Neural cell (in vitro differentiated cells): ENCODE data around the gene COP1. TPM values are rescaled to one million over a fixed set of nuclear protein-coding genes. Genes with fewer than 3 reads are reported as not detected.

Experiments
- H2AFZ ChIP-seq: fragments of 200-600, 300-800 bp; sonication (generic), shearing (Covaris generic); 2 replicates; pipeline ENCODE4 v1.6.0; 2014; ENCODE audit warnings: low read depth, mild to moderate bottlenecking, antibody characterized with exemption, low read length, moderate library complexity
- H3F3A ChIP-seq: fragments of 200-600 bp; shearing (Covaris generic); 2 replicates; pipeline ENCODE4 v1.6.1; 2016; ENCODE audit warnings: mild to moderate bottlenecking, moderate library complexity, mixed read lengths, antibody characterized with exemption, low read length; ENCODE audit not compliant: insufficient read depth, poor library complexity, severe bottlenecking
- H3K27ac ChIP-seq: fragments of 200-600, 300-800 bp; sonication (generic), shearing (Covaris generic); 2 replicates; pipeline ENCODE4 v1.5.1; 2014; ENCODE audit warnings: mild to moderate bottlenecking, low read length, moderate library complexity
- H3K27me3 ChIP-seq: fragments of 300-800, 200-600 bp; sonication (generic), shearing (Covaris generic); 2 replicates; pipeline ENCODE4 v1.6.0; 2014; ENCODE audit warnings: mild to moderate bottlenecking, low read depth, low read length, moderate library complexity; ENCODE audit not compliant: insufficient read depth
- H3K36me3 ChIP-seq: fragments of 300-800, 200-600 bp; sonication (generic), shearing (Covaris generic); 2 replicates; pipeline ENCODE4 v1.5.1; 2014; ENCODE audit warnings: mild to moderate bottlenecking, antibody characterized with exemption, low read length, moderate library complexity; ENCODE audit not compliant: insufficient read depth
- H3K4me2 ChIP-seq: fragments of 300-800, 200-600 bp; sonication (generic), shearing (Covaris generic); 2 replicates; pipeline ENCODE4 v1.6.0; 2014; ENCODE audit warnings: mild to moderate bottlenecking, low read length
- H3K4me3 ChIP-seq: fragments of 300-800, 200-600 bp; sonication (generic), shearing (Covaris generic); 2 replicates; pipeline ENCODE4 v1.5.1; 2014; ENCODE audit warnings: mild to moderate bottlenecking, low read length, moderate library complexity
- H3K79me2 ChIP-seq: fragments of 200-600 bp; shearing (Covaris generic); replicated peaks from 2 replicates; pipeline ENCODE4 v1.6.0; 2014; ENCODE audit warnings: mild to moderate bottlenecking, low read length, moderate library complexity; ENCODE audit not compliant: insufficient read depth
- H3K9ac ChIP-seq: fragments of 300-800, 200-600 bp; sonication (generic), shearing (Covaris generic); 2 replicates; pipeline ENCODE4 v1.6.1; 2016; ENCODE audit warnings: mild to moderate bottlenecking, low read length, mixed read lengths
- H3K9me2 ChIP-seq: fragments of 200-600 bp; shearing (Covaris generic); 2 replicates; pipeline ENCODE4 v1.6.1; 2016; ENCODE audit warnings: mild to moderate bottlenecking, low read length, mixed read lengths; ENCODE audit not compliant: insufficient read depth
- H3K9me3 ChIP-seq: fragments of 200-600, 300-800 bp; sonication (generic), shearing (Covaris generic); 2 replicates; pipeline ENCODE4 v1.6.1; 2016; ENCODE audit warnings: mild to moderate bottlenecking, mixed run types, low read length, moderate library complexity, mixed read lengths
- H4K20me1 ChIP-seq: fragments of 200-600 bp; shearing (Covaris generic); 2 replicates; pipeline ENCODE4 v1.6.1; 2016; ENCODE audit warnings: mild to moderate bottlenecking, mixed run types; ENCODE audit not compliant: insufficient read depth
- EP300 ChIP-seq: fragments of 450-650 bp; conservative IDR thresholded peaks from 2 replicates; pipeline ENCODE4 v1.6.1; 2014; ENCODE audit warnings: antibody characterized with exemption, mild to moderate bottlenecking, moderate library complexity; ENCODE audit not compliant: poor library complexity, severe bottlenecking
- EZH2 ChIP-seq: fragments of 200-600, 300-800 bp; shearing (Covaris generic), sonication (generic); IDR thresholded peaks from 2 replicates; pipeline ENCODE4 v1.6.1; 2014; ENCODE audit warnings: antibody characterized with exemption, low read length, borderline replicate concordance, mild to moderate bottlenecking; ENCODE audit not compliant: insufficient read depth, poor library complexity, severe bottlenecking
- MXI1 ChIP-seq: fragments of 450-650 bp; conservative IDR thresholded peaks from 2 replicates; pipeline ENCODE4 v1.6.1; 2014; ENCODE audit warnings: antibody characterized with exemption, mild to moderate bottlenecking; ENCODE audit not compliant: poor library complexity, severe bottlenecking
- POLR2AphosphoS5 ChIP-seq: IDR thresholded peaks from 2 replicates; pipeline ENCODE4 v1.6.1; 2012
- RAD21 ChIP-seq: fragments of 450-650 bp; conservative IDR thresholded peaks from 2 replicates; pipeline ENCODE4 v1.6.1; 2014; ENCODE audit warnings: antibody characterized with exemption, mild to moderate bottlenecking, moderate library complexity
- SMC3 ChIP-seq: fragments of 450-650 bp; conservative IDR thresholded peaks from 2 replicates; pipeline ENCODE4 v1.6.1; 2014; ENCODE audit warnings: antibody characterized with exemption, mild to moderate bottlenecking, moderate library complexity; ENCODE audit not compliant: poor library complexity
- TAF1 ChIP-seq: IDR thresholded peaks from 2 replicates; pipeline ENCODE4 v1.6.1; 2012; ENCODE audit warnings: low read depth
- polyA plus RNA-seq: library from polyadenylated mRNA; depleted of rRNA; stranded (reverse); fragments of >200 nt; gene quantifications from 2 replicates; pipeline ENCODE4 v1.2.3, GENCODE V29; 2014
- TF ChIP-seq, protein P1 (sequence below): IDR thresholded peaks from 2 replicates; pipeline ENCODE4 v1.6.1; 2012; ENCODE audit warnings: borderline replicate concordance
- TF ChIP-seq, protein P2 (sequence below): fragments of 450-650 bp; IDR thresholded peaks from 2 replicates; pipeline ENCODE4 v1.5.1; 2014; ENCODE audit warnings: antibody characterized with exemption, mild to moderate bottlenecking, moderate library complexity; ENCODE audit not compliant: poor library complexity, severe bottlenecking

The COP1 gene
- polyA plus RNA-seq, 1 donor from 2014 or later = 72.3 TPM

DNA sequence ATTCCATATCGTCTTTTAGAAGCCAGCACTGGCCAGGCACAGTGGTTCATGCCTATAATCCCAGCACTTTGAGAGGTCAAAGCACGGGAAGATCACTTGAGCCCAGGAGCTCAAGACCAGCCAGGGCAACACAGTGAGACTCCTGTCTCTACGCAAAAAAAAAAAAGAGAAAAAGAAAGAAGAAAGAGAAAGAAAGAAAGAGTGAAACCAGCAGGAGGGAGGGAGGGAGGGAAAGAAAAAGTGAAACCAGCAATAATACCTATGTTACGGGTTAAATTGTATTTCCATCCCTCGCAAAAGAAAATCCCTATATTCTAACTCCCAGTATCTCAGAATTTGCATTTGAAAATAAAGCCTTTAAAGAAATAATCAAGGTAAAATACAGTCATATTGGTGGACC is 10.4 kb downstream of the COP1 start:
- no peak for TF ChIP-seq TAF1
- TF ChIP-seq EZH2 = no peak
- TF ChIP-seq, protein P1, sequence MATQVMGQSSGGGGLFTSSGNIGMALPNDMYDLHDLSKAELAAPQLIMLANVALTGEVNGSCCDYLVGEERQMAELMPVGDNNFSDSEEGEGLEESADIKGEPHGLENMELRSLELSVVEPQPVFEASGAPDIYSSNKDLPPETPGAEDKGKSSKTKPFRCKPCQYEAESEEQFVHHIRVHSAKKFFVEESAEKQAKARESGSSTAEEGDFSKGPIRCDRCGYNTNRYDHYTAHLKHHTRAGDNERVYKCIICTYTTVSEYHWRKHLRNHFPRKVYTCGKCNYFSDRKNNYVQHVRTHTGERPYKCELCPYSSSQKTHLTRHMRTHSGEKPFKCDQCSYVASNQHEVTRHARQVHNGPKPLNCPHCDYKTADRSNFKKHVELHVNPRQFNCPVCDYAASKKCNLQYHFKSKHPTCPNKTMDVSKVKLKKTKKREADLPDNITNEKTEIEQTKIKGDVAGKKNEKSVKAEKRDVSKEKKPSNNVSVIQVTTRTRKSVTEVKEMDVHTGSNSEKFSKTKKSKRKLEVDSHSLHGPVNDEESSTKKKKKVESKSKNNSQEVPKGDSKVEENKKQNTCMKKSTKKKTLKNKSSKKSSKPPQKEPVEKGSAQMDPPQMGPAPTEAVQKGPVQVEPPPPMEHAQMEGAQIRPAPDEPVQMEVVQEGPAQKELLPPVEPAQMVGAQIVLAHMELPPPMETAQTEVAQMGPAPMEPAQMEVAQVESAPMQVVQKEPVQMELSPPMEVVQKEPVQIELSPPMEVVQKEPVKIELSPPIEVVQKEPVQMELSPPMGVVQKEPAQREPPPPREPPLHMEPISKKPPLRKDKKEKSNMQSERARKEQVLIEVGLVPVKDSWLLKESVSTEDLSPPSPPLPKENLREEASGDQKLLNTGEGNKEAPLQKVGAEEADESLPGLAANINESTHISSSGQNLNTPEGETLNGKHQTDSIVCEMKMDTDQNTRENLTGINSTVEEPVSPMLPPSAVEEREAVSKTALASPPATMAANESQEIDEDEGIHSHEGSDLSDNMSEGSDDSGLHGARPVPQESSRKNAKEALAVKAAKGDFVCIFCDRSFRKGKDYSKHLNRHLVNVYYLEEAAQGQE = no peak
- TF ChIP-seq POLR2AphosphoS5 = no peak
- TF ChIP-seq MXI1 = no peak
- no peak for TF ChIP-seq EP300
- TF ChIP-seq, protein P2, sequence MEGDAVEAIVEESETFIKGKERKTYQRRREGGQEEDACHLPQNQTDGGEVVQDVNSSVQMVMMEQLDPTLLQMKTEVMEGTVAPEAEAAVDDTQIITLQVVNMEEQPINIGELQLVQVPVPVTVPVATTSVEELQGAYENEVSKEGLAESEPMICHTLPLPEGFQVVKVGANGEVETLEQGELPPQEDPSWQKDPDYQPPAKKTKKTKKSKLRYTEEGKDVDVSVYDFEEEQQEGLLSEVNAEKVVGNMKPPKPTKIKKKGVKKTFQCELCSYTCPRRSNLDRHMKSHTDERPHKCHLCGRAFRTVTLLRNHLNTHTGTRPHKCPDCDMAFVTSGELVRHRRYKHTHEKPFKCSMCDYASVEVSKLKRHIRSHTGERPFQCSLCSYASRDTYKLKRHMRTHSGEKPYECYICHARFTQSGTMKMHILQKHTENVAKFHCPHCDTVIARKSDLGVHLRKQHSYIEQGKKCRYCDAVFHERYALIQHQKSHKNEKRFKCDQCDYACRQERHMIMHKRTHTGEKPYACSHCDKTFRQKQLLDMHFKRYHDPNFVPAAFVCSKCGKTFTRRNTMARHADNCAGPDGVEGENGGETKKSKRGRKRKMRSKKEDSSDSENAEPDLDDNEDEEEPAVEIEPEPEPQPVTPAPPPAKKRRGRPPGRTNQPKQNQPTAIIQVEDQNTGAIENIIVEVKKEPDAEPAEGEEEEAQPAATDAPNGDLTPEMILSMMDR = no peak
- no peak for TF ChIP-seq SMC3
- no peak for TF ChIP-seq RAD21

DNA sequence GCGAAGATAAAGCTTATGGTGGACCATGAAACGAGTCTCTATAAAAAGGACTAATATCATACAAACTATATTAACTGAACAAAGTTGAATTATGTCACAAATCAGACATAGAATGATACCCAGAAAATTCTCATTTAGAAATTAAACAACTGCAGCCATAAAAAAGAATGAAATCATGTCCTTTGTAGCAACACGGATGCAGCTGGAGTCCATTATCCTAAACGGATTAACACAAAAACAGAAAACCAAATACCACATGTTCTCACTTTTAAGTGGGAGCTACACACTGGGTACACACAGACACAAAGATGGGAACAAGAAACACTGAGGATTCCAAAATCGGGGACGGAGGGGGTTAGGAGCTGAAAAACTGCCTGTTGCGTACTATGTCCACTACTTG is 11.5 kb downstream of the COP1 start:
- no peak for TF ChIP-seq MXI1
- TF ChIP-seq, protein P2 = no peak
- TF ChIP-seq POLR2AphosphoS5 = no peak
- TF ChIP-seq SMC3 = no peak
- no peak for TF ChIP-seq EZH2
- TF ChIP-seq, protein P1 = no peak
- TF ChIP-seq EP300 = no peak
- no peak for TF ChIP-seq RAD21
- no peaks in the 10 kb centered on the region for H3K9me2 ChIP-seq
- no peaks in the 10 kb centered on the region for H3K9me3 ChIP-seq
- no peak overlapping the region for H3K9ac ChIP-seq
- peaks cover 98% of the 10 kb centered on the region for H3K79me2 ChIP-seq
- H2AFZ ChIP-seq = no peak overlapping the region
- no peaks in the 10 kb centered on the region for H3K27me3 ChIP-seq
- H3F3A ChIP-seq = no peaks in the 10 kb centered on the region
- H3K27ac ChIP-seq = no peak overlapping the region
- no peaks in the 10 kb centered on the region for H4K20me1 ChIP-seq
- H3K4me2 ChIP-seq = no peak overlapping the region
- H3K4me3 ChIP-seq = no peak overlapping the region
- H3K36me3 ChIP-seq = no peaks in the 10 kb centered on the region

More for the DNA sequence above, 10.4 kb downstream of the COP1 start:
- no peak overlapping the region for H3K9ac ChIP-seq
- no peak overlapping the region for H2AFZ ChIP-seq
- H3K27ac ChIP-seq = no peak overlapping the region
- no peaks in the 10 kb centered on the region for H4K20me1 ChIP-seq
- no peaks in the 10 kb centered on the region for H3K36me3 ChIP-seq
- no peaks in the 10 kb centered on the region for H3K9me2 ChIP-seq
- peaks cover 98% of the 10 kb centered on the region for H3K79me2 ChIP-seq
- no peaks in the 10 kb centered on the region for H3K27me3 ChIP-seq
- no peaks in the 10 kb centered on the region for H3F3A ChIP-seq
- H3K9me3 ChIP-seq = no peaks in the 10 kb centered on the region
- H3K4me2 ChIP-seq = no peak overlapping the region
- H3K4me3 ChIP-seq = no peak overlapping the region
